NB4 (cell line): ENCODE results near the gene ABHD17A.
A peak's percentile ranks its signal among the peaks of the same experiment; 100 is the strongest.

ENCODE experiments used
- CTCF ChIP-seq: IDR thresholded peaks from one replicate; pipeline ENCODE4 v1.5.1; 2012; ENCODE audit warnings: low read depth, low read length
- MAX ChIP-seq: IDR thresholded peaks from 2 replicates; pipeline ENCODE4 v1.6.1; 2011; ENCODE audit warnings: low read depth, low read length
- POLR2A ChIP-seq: IDR thresholded peaks from 2 replicates; pipeline ENCODE4 v1.6.1; 2011; ENCODE audit warnings: mild to moderate bottlenecking; ENCODE audit not compliant: insufficient read length; ENCODE audit errors: extremely low read depth

GRCh38 chr19:1857648-1858326, 27.5 kb downstream of the ABHD17A start:
- TF ChIP-seq CTCF, result no peak
- TF ChIP-seq MAX, result peak; percentile 66
- TF ChIP-seq POLR2A, result no peak
